Left forelimb (tissue), 1 donor: ENCODE results near the gene C12orf60.

Experiments used
- DNase-seq: peaks from one replicate; pipeline ENCODE4 v3.0.0-alpha.2; 2018; ENCODE audit warnings: low spot score

The C12orf60 gene

DNA sequence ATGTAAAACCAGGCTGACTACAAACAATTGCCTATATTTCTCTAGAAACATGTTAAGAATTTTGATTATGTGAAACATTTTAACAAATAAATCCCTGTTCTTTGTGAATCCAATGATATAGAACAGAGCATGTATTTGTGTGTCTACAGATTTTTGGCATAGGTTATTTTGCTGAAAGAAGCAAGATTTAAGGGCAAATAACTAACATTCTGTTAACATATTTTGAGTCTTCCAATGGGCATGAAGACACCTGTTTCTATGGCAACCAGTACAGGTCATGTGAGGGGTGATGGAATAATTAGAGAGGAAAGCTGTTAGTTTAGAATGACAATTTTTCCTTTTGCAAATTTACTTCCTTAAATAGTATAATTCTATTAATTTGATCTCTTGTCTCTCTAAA, 31.0 kb downstream of the C12orf60 start:
- no peak for DNase-seq

DNA sequence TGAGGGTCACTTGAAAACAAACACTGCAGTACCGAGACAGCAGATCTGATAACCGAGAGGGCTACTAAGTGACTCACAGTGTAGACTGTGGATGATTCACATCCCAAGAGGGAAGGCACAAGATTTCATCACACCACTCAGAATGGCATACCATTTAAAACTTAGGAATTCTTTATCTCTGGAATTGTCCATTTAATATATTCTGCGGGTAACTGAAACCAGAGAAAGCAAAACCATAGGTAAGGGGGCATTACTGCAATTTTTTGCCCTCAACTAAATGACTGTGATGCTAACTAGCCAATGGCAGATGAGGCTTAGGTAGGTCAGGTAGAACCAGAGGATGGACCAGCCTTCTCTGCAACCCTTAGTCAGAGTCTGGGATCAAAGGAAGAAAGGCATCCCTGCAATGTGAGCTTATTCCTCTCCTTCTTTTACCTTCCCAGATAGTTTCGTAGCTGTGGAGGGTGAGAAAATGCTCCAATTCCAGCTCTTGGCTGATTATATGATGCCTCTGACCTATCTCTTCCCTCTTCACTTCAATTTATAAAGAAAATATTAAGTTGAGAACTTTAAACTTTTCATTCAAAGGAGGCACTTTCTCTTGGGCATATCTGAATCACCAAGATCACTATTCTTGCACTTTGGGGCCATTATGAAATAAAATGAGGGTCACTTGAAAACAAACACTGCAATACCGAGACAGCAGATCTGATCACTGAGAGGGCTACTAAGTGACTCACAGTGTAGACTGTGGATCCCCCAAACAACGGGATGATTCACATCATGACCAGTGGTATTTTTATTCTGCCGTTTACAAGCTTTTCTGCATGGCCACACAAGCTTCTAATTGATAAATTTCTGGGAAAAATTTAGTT, 33.1 kb downstream of the C12orf60 start:
- no peak for DNase-seq

GRCh38 chr12:14839262-14839661, 35.8 kb downstream of the C12orf60 start:
- DNase-seq, result no peak

DNA sequence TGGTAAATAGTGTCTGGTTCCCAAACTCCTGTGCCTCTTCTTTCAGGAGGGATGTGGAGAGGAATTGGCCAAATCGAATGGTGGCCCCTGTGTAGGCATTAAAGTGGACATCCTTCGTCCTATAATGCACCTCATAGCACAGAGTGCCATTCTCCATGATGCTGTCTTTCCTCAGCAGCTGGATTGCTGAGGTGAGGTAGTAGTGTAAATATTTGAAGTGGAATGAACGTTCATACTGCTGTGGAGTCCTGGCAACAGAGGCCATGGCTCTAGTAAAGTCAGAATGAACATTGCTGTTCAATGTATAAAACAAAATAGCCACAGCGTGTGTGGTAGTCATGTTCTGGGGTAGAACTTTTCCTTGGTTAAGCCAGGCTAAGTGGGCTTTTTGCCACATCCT, 37.1 kb downstream of the C12orf60 start:
- no peak for DNase-seq

DNA sequence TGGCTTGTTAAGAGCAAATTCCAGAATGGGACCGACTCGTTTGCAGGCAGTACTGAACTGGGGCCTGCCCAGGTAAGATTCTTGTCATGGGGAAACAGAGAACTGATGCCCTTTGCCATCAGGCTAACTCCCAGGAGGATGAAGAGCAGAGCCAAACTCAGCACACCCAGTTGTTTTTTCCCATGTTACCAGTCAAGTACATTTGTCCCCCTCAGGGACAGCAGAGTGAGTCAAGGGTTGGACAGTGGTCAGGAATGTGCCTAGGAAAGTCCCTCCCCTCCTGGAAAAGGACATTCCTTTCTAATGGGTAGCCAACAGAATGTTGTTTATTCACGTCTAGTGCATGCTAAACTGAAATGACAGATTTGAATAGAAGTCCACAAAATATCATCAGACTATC, 38.3 kb downstream of the C12orf60 start:
- DNase-seq, result no peak

GRCh38 chr12:14842315-14842714, 38.8 kb downstream of the C12orf60 start:
- DNase-seq, result no peak

- no peak for DNase-seq
Measured at GRCh38 chr12:14843425-14843887, 40.0 kb downstream of the C12orf60 start, which contains the start of gene ART4. Gene ART4, minus strand, starts transcription at chr12:14843526. Its CDS starts 413 bp downstream, at chr12:14843113.

DNA sequence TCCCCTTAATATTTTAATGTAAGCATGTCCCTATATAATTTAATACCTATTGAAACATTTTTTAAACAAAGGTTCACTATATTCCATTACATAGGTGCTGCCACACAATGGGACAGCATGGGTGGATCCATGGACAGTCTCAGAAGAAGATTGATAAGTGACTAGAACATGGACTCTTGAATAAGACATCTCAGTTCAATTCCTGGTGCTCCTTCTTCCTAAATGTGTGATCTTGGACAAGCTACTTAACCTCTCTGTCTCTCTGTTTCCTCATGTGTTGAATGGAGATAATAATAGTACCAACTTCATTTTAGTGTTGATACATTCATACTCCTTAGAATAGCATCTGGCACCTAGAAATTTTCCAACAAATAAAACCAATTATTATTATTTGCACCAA, 40.9 kb downstream of the C12orf60 start:
- DNase-seq, result no peak

DNA sequence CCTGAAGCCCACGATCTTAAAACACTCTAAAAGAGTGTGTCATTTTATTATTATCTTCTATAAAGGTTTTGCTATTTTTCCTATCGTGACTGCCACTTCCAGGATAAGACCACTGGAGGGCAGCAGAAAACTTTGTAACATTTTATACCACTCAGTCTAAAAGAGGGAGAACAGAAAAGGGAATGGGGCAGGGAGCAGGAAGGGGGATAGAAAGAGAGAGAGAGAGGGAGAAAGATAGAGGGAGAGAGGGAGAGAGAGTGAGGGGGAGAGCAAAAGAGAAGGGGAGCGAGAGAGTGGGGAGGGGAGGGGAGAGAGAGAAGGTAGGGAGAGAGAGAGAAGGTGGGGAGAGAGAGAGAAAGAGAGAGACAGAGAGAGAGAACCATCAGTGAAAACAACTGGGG, 41.9 kb downstream of the C12orf60 start:
- no peak for DNase-seq

- DNase-seq, result no peak
Measured at GRCh38 chr12:14846042-14846587, 42.6 kb downstream of the C12orf60 start.

GRCh38 chr12:14846876-14847580, 43.6 kb downstream of the C12orf60 start:
- DNase-seq, result no peak

- no peak for DNase-seq
Measured at GRCh38 chr12:14849661-14850060, 46.2 kb downstream of the C12orf60 start.

GRCh38 chr12:14850929-14851663, 47.6 kb downstream of the C12orf60 start:
- no peak for DNase-seq

- DNase-seq, result no peak
Measured at GRCh38 chr12:14852880-14853279, 49.4 kb downstream of the C12orf60 start.

DNA sequence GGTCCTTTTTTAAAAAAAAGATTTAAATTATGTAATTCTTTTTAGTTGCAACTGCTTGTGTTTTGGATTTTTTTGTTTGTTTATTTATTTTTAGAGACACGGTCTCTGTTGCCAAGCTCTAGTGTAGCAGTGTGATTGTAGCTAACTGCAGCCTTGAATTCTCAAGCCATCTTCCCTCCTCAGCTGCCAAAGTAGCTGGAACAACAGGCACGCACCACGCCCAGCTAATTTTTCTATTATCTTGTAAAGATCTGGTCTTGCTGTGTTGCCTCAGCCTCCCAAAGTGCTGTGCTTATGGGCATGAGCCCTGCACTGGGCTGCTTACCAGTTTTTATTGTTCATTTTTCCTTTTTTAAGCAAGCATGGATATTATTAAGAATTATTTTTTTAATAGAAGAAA, 50.5 kb downstream of the C12orf60 start:
- DNase-seq, result no peak

GRCh38 chr12:14854586-14855183, 51.2 kb downstream of the C12orf60 start:
- DNase-seq, result no peak

DNA sequence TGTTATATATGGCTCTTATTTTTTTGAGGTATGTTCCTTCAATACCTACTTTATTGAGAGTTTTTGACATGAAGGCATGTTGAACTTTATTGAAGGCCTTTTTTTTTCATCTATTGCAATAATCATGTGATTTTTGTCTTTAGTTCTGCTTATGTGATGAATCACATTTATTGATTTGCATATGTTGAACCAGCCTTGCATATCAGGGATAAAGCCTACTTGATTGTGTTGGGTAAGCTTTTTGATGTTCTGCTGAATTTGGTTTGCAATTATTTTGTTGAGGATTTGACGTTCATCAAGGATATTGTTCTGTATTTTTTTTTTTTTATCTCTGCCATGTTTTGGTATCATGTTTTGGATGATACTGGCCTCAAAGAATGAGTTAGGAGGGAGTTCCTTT, 55.0 kb downstream of the C12orf60 start:
- no peak for DNase-seq

DNA sequence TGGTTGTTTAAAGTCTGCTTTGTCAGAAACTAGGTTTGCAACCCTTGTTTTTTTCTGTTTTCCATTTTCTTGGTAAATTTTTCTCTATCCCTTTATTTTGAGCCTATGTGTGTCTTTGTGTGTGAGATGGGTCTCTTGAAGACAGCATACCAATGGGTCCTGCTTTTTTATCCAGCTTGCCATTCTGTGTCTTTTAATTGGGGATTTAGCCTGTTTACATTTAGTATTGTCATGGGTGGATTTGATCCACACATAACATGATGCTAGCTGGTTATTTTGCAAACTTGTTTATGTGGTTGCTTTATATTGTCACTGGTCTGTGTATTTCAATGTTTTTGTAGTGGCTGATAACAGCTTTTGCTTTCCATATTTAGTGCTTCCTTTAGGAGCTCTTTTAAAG, 57.0 kb downstream of the C12orf60 start:
- no peak for DNase-seq

GRCh38 chr12:14868916-14869506, 65.5 kb downstream of the C12orf60 start:
- no peak for DNase-seq

- no peak for DNase-seq
Measured at GRCh38 chr12:14871247-14871646, 67.8 kb downstream of the C12orf60 start.

DNA sequence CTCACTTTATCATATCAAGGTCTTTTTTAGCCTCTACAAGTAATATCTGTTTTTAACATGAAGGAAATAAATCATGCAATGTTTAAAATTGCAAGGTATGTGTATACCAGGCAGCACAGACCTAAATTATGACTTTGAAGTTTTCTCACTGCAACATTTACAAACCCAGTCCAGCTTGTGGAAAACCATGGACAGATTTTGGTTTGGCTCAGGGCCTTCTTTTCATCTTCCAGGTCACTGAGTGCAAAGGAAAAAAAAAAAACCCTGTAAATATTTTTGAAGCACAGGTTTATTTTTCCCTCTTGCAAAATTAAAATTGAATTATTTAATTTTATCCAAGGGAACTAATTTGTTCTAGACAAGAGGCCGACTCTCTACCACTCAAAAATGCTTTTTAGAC, 68.4 kb downstream of the C12orf60 start:
- no peak for DNase-seq
